Erythroblast (primary cell): ENCODE measurements around the gene SVEP1.

Experiments
- GATA1 ChIP-seq: IDR thresholded peaks from 2 replicates; pipeline ENCODE4 v1.6.1; 2011; ENCODE audit warnings: low read depth, mild to moderate bottlenecking, control low read depth, low read length, moderate library complexity
- POLR2A ChIP-seq: IDR thresholded peaks from 2 replicates; pipeline ENCODE4 v1.6.1; 2011; ENCODE audit warnings: mild to moderate bottlenecking, low read length

GRCh38 chr9:110578575-110579033 lies 937 bp downstream of the SVEP1 start:
- TF ChIP-seq POLR2A (no peak), GATA1 (no peak)
